H1 (cell line): ENCODE data around the gene ZNF33A.

Source experiments
- BCL11A ChIP-seq, 2 experiments: IDR thresholded peaks; one replicate each; pipeline ENCODE4 v1.6.1; 2011; ENCODE audit warnings: low read depth in 2 of 2, low read length in 2 of 2, mild to moderate bottlenecking in 2 of 2
- CBX5 ChIP-seq: fragments of 300-800, 300-1000 bp; sonication (generic); IDR thresholded peaks from 2 replicates; pipeline ENCODE4 v1.7.1; 2016; ENCODE audit warnings: antibody characterized with exemption, low read length, low read depth
- CEBPB ChIP-seq: IDR thresholded peaks from 2 replicates; pipeline ENCODE4 v1.6.1; 2012; ENCODE audit warnings: low read depth, low read length
- CTCF ChIP-seq, 3 experiments: IDR thresholded peaks; 1 replicate in 2 of 3; 2 replicates in 1 of 3; pipeline versions ENCODE4 v1.5.1 to v1.6.1; 2011; ENCODE audit warnings: low read length in 3 of 3, mild to moderate bottlenecking in 3 of 3, inconsistent platforms in 2 of 3, low read depth in 1 of 3, moderate library complexity in 1 of 3; ENCODE audit not compliant: insufficient read depth in 1 of 3; ENCODE audit errors: control extremely low read depth in 1 of 3
- EGR1 ChIP-seq: IDR thresholded peaks from 2 replicates; pipeline ENCODE4 v1.6.1; 2011; ENCODE audit warnings: low read depth, low read length, borderline replicate concordance
- EZH2 ChIP-seq: fragments of 200-600 bp; sonication (generic); IDR thresholded peaks from 2 replicates; pipeline ENCODE4 v1.7.1; 2012; ENCODE audit warnings: low read depth, mild to moderate bottlenecking, moderate library complexity, low read length, inconsistent platforms; ENCODE audit not compliant: severe bottlenecking
- HDAC6 ChIP-seq: IDR thresholded peaks from one replicate; pipeline ENCODE4 v1.7.1; 2012; ENCODE audit warnings: low read depth, mild to moderate bottlenecking, inconsistent platforms, low read length, moderate library complexity
- JUN ChIP-seq: IDR thresholded peaks from 2 replicates; pipeline ENCODE4 v1.6.1; 2011; ENCODE audit warnings: low read depth, mild to moderate bottlenecking, improper control_type of control experiment, low read length
- MAFK ChIP-seq: IDR thresholded peaks from 2 replicates; pipeline ENCODE4 v1.6.1; 2012; ENCODE audit warnings: low read depth, mild to moderate bottlenecking, improper control_type of control experiment, low read length
- POLR2A ChIP-seq, 2 experiments: IDR thresholded peaks; 1 replicate in 1 of 2; 2 replicates in 1 of 2; pipeline ENCODE4 v1.6.1; 2011; ENCODE audit warnings: low read depth in 2 of 2, low read length in 2 of 2, mild to moderate bottlenecking in 2 of 2; ENCODE audit errors: control extremely low read depth in 1 of 2
- RFX5 ChIP-seq: IDR thresholded peaks from 2 replicates; pipeline ENCODE4 v1.6.1; 2011; ENCODE audit warnings: low read depth, low read length, improper control_type of control experiment, borderline replicate concordance
- SRF ChIP-seq: IDR thresholded peaks from 2 replicates; pipeline ENCODE4 v1.6.1; 2011; ENCODE audit warnings: mild to moderate bottlenecking, low read depth, low read length, moderate library complexity

GRCh38 chr10:37991655-37992054, 18.8 kb upstream of the ZNF33A start:
- TF ChIP-seq CBX5: no peak
- no peak for TF ChIP-seq CTCF (IDR thresholded peaks at IDR 0.05; ENCODE audit: control extremely low read depth in 1 of 3, insufficient read depth in 1 of 3, low read depth in 1 of 3, low read length in 3 of 3)
- TF ChIP-seq MAFK: no peak
- no peak for TF ChIP-seq HDAC6
- no peak for TF ChIP-seq RFX5
- TF ChIP-seq SRF: no peak
- TF ChIP-seq EZH2: no peak
- TF ChIP-seq EGR1: no peak
- TF ChIP-seq JUN: no peak
- TF ChIP-seq BCL11A (IDR thresholded peaks at IDR 0.05; ENCODE audit: low read depth in 2 of 2, low read length in 2 of 2): no peak
- TF ChIP-seq POLR2A (IDR thresholded peaks at IDR 0.05; ENCODE audit: control extremely low read depth in 1 of 2, low read depth in 2 of 2, low read length in 2 of 2): no peak
- no peak for TF ChIP-seq CEBPB
